HCT116 (cell line): ENCODE measurements around the gene DENND6A. TPM values are rescaled to one million over a fixed set of nuclear protein-coding genes. Genes with fewer than 3 reads are reported as not detected.

Experiments used
- ATAC-seq: fragments of 200-7000 bp; cut with Tn5 transposase; 2 replicates; pipeline ENCODE4 v1.9.1; 2020; ENCODE audit warnings: mild to moderate bottlenecking, moderate library complexity
- BruUV-seq: library from RNA; stranded (reverse); fragments of 400-500 nt; replicated peaks from 2 replicates; lab custom pipeline; 2021; lab: Mats Ljungman, UMichigan
- CTCF ChIA-PET: fragments of 300-600 bp; sonication (Branson Sonifier 250); formaldehyde crosslinking; loops from one replicate; lab custom pipeline; 2021; ENCODE audit warnings: antibody characterized with exemption; lab: Charles Lee
- POLR2A ChIA-PET: fragments of 300-600, 350-600 bp; sonication (Branson Sonifier 250); formaldehyde crosslinking; loops from one replicate; lab custom pipeline; 2021; ENCODE audit warnings: antibody characterized with exemption; lab: Charles Lee
- RAD21 ChIA-PET, 2 experiments: fragments of 300-600 bp; sonication (Branson Sonifier 250); formaldehyde crosslinking; loops; one replicate each; lab custom pipeline; 2023; ENCODE audit warnings: low total read pairs in 2 of 2; ENCODE audit not compliant: uncharacterized antibody in 2 of 2, unreplicated experiment in 2 of 2, low non-redundant PET in 1 of 2; lab: Charles Lee
- DNase-seq: peaks from one replicate; pipeline ENCODE4 v3.0.0-alpha.2; 2010; ENCODE audit warnings: low read depth, low spot score
- H2AFZ ChIP-seq: fragments of 200-600 bp; shearing (Covaris generic), sonication (generic); 2 replicates; pipeline ENCODE4 v1.6.1; 2017; ENCODE audit warnings: low read depth, mixed run types, mixed read lengths, antibody characterized with exemption, low read length; ENCODE audit not compliant: poor library complexity, severe bottlenecking
- H3K27ac ChIP-seq: 2 replicates; pipeline ENCODE4 v1.5.1; 2012; ENCODE audit warnings: low read depth, low read length
- H3K27me3 ChIP-seq: fragments of 200-600 bp; sonication (generic); 2 replicates; pipeline ENCODE4 v1.6.1; 2016; ENCODE audit warnings: mixed run types, low read length, mixed read lengths; ENCODE audit not compliant: insufficient read depth
- H3K36me3 ChIP-seq, 2 experiments: fragments of 200-500 bp in 1 of 2; fragments of 200-600 bp in 1 of 2; sonication (Bioruptor generic) in 1 of 2; sonication (generic) in 1 of 2; 2 replicates each; pipeline versions ENCODE4 v1.5.1 to v1.6.1; 2014 to 2016; ENCODE audit warnings: low read length in 2 of 2, inconsistent platforms in 1 of 2, mixed read lengths in 1 of 2, mixed run types in 1 of 2; ENCODE audit not compliant: insufficient read depth in 2 of 2, control insufficient read depth in 1 of 2
- H3K4me1 ChIP-seq, 2 experiments: fragments of 200-600 bp in 1 of 2; sonication (generic) in 1 of 2; 2 replicates each; pipeline versions ENCODE4 v1.5.1 to v1.6.1; 2012 to 2017; ENCODE audit warnings: low read length in 2 of 2, inconsistent platforms in 1 of 2, mild to moderate bottlenecking in 1 of 2, mixed read lengths in 1 of 2, mixed run types in 1 of 2, moderate library complexity in 1 of 2; ENCODE audit not compliant: insufficient read depth in 2 of 2, control insufficient read depth in 1 of 2
- H3K4me2 ChIP-seq: fragments of 200-600 bp; sonication (generic); 2 replicates; pipeline ENCODE4 v1.6.1; 2017; ENCODE audit warnings: mixed run types, low read length, mixed read lengths
- H3K4me3 ChIP-seq, 2 experiments: fragments of 200-600 bp in 1 of 2; sonication (generic) in 1 of 2; replicated peaks in 1 of 2; 2 replicates each; pipeline ENCODE4 v1.5.1; 2011 to 2016; ENCODE audit warnings: low read length in 2 of 2, control low read depth in 1 of 2, low read depth in 1 of 2, mild to moderate bottlenecking in 1 of 2, mixed read lengths in 1 of 2, mixed run types in 1 of 2
- H3K79me2 ChIP-seq: fragments of 200-600 bp; sonication (generic); 2 replicates; pipeline ENCODE4 v1.6.1; 2017; ENCODE audit warnings: mild to moderate bottlenecking, mixed run types, low read length, moderate library complexity, mixed read lengths; ENCODE audit not compliant: insufficient read depth
- H3K9ac ChIP-seq: fragments of 200-600 bp; sonication (generic); 2 replicates; pipeline ENCODE4 v1.6.1; 2016; ENCODE audit warnings: low read length, mixed read lengths
- H3K9me2 ChIP-seq: fragments of 200-600 bp; sonication (generic), shearing (Covaris generic); 2 replicates; pipeline ENCODE4 v1.6.1; 2017; ENCODE audit warnings: mixed run types, mild to moderate bottlenecking, moderate library complexity; ENCODE audit not compliant: insufficient read depth
- H3K9me3 ChIP-seq, 2 experiments: fragments of 200-500 bp in 1 of 2; fragments of 200-600 bp in 1 of 2; sonication (Bioruptor generic) in 1 of 2; sonication (generic) in 1 of 2; 2 replicates each; pipeline ENCODE4 v1.6.1; 2014 to 2017; ENCODE audit warnings: low read length in 2 of 2, mixed read lengths in 2 of 2, inconsistent platforms in 1 of 2, low read depth in 1 of 2, mild to moderate bottlenecking in 1 of 2, mixed run types in 1 of 2, moderate library complexity in 1 of 2; ENCODE audit not compliant: control insufficient read depth in 1 of 2, insufficient read depth in 1 of 2
- H4K20me1 ChIP-seq: fragments of 200-600 bp; sonication (generic), shearing (Covaris generic); 2 replicates; pipeline ENCODE4 v1.6.1; 2017; ENCODE audit warnings: mixed run types, mild to moderate bottlenecking, moderate library complexity; ENCODE audit not compliant: insufficient read depth
- CBX3 ChIP-seq: IDR thresholded peaks from 2 replicates; pipeline ENCODE4 v1.6.1; 2012; ENCODE audit warnings: low read depth
- CEBPB ChIP-seq: IDR thresholded peaks from 2 replicates; pipeline ENCODE4 v1.6.1; 2012; ENCODE audit warnings: low read depth
- EGR1 ChIP-seq: IDR thresholded peaks from 2 replicates; pipeline ENCODE4 v1.6.1; 2012; ENCODE audit warnings: low read depth
- ELF1 ChIP-seq: IDR thresholded peaks from 2 replicates; pipeline ENCODE4 v1.6.1; 2012; ENCODE audit warnings: low read depth, borderline replicate concordance
- EZH2 ChIP-seq: fragments of 200-600 bp; sonication (generic); IDR thresholded peaks from 2 replicates; pipeline ENCODE4 v1.6.1; 2017; ENCODE audit warnings: antibody characterized with exemption, mixed run types
- FOSL1 ChIP-seq: IDR thresholded peaks from 2 replicates; pipeline ENCODE4 v1.6.1; 2012; ENCODE audit warnings: low read depth
- JUND ChIP-seq: IDR thresholded peaks from 2 replicates; pipeline ENCODE4 v1.6.1; 2012
- POLR2AphosphoS5 ChIP-seq: IDR thresholded peaks from 2 replicates; pipeline ENCODE4 v1.6.1; 2011; ENCODE audit warnings: mild to moderate bottlenecking, low read depth, low read length, moderate library complexity
- SIN3A ChIP-seq: IDR thresholded peaks from 2 replicates; pipeline ENCODE4 v1.6.1; 2012; ENCODE audit warnings: low read depth
- TCF7L2 ChIP-seq: IDR thresholded peaks from 2 replicates; pipeline ENCODE4 v1.7.0; 2011; ENCODE audit warnings: borderline replicate concordance, inconsistent platforms; ENCODE audit not compliant: insufficient read depth, insufficient read length; ENCODE audit errors: extremely low read depth
- YY1 ChIP-seq: IDR thresholded peaks from 2 replicates; pipeline ENCODE4 v1.6.1; 2011; ENCODE audit warnings: low read length, low read depth, moderate library complexity, mild to moderate bottlenecking; ENCODE audit not compliant: insufficient replicate concordance; ENCODE audit errors: extremely low read depth
- ZBTB33 ChIP-seq: IDR thresholded peaks from 2 replicates; pipeline ENCODE4 v1.6.1; 2011; ENCODE audit warnings: mild to moderate bottlenecking, low read length, moderate library complexity; ENCODE audit not compliant: insufficient replicate concordance; ENCODE audit errors: extremely low read depth
- ZNF274 ChIP-seq: fragments of 200-500 bp; sonication (Bioruptor generic); IDR thresholded peaks from 2 replicates; pipeline ENCODE4 v1.6.1; 2014; ENCODE audit warnings: mild to moderate bottlenecking, low read depth, low read length, inconsistent platforms
- intact Hi-C: fragments of 100-400 bp; cut with micrococcal nuclease; formaldehyde crosslinking; loops from 2 replicates; pipeline ENCODE4 v1.10.0; 2022
- total RNA-seq: library from RNA; stranded (reverse); gene quantifications from one replicate; pipeline ENCODE4 v1.2.1, GENCODE V29; 2021; ENCODE audit not compliant: unreplicated experiment

The DENND6A gene
- total RNA-seq, 1 experiment from 2014 or later = 22.3 TPM

GRCh38 chr3:57655727-57656126 is 37.1 kb downstream of the DENND6A start:
- H3K4me3 ChIP-seq = no peak overlapping the region
- intact Hi-C loops = no loop called here
- H3K27ac ChIP-seq = no peak overlapping the region
- CTCF ChIA-PET = no interaction called here
- POLR2A ChIA-PET = no interaction called here
- H4K20me1 ChIP-seq = no peaks in the 10 kb centered on the region
- no peaks in the 10 kb centered on the region for H3K27me3 ChIP-seq
- no peaks in the 10 kb centered on the region for H3K79me2 ChIP-seq
- H3K4me2 ChIP-seq = no peak overlapping the region
- H3K9ac ChIP-seq = no peak overlapping the region
- ATAC-seq (no peak), DNase-seq (no peak)
- H2AFZ ChIP-seq = no peak overlapping the region
- no TSS peak for BruUV-seq
- H3K9me2 ChIP-seq = no peaks in the 10 kb centered on the region
- RAD21 ChIA-PET = no interaction called here
- no peak for TF ChIP-seq ZBTB33
- no peak for TF ChIP-seq CBX3
- no peak for TF ChIP-seq ZNF274
- no peak for TF ChIP-seq EGR1
- TF ChIP-seq EZH2 = no peak
- TF ChIP-seq CEBPB = no peak
- no peak for TF ChIP-seq YY1
- TF ChIP-seq TCF7L2 = no peak
- no peak for TF ChIP-seq SIN3A
- TF ChIP-seq POLR2AphosphoS5 = no peak
- no peak for TF ChIP-seq JUND
- no peak for TF ChIP-seq ELF1
- no peak for TF ChIP-seq FOSL1
- H3K36me3 ChIP-seq = peaks cover 6 to 12% of the 10 kb centered on the region in 2 experiments; a peak in 3 of 4 replicates
- H3K4me1 ChIP-seq = no peaks in the 10 kb centered on the region
- H3K9me3 ChIP-seq = no peaks in the 10 kb centered on the region
